ENCODE results near the gene PITPNC1. TPM values are rescaled to one million over a fixed set of nuclear protein-coding genes. Genes with fewer than 3 reads are reported as not detected.
"Not testable (repeated sequence)": the region's sequence is repeated elsewhere in the genome, so short reads cannot be mapped to it uniquely, and the experiment has no call there.

Gene PITPNC1
- total RNA-seq, 4 donors from 2014 or later, result 7.6 to 30.1 (median 15.1) TPM

DNA sequence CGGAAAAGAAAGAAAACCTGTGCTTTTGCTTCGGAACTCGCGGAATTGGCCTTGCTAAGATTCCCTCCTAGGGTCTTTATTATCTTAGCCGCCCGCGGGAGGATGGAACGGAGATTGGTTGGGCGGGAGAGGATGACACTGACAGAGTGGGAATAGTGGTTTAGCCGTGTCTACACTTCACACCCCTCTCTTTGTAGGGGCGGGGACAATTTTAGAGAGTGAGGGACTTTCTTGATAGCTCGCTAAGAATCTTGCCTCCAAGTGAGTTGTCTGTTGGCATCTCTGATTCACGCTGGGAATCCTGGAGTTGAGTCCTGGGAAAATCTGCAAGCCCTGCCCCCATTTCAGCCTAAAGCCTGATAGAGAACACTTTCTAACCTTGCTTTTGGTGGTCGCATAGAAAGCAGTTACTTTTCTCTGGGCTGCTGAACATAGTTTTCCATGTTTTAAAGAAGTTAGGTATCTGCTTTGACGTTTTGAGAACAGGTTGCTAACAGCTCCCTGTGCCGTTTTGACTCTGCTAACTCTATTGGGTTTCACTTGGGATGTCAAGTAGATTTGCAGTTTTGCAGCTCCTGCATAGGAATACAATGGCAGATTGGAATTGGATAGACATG is 341.4 kb downstream of the PITPNC1 start:
- Histone ChIP-seq H3K9me3 (no peaks in the 10 kb centered on the region), H3K27ac (peak overlapping the region; percentile 80 to 90 (median 88)), H3K4me1 (peaks cover 0 to 29% (median 11%) of the 10 kb centered on the region in 3 donors), H3K27me3 (no peaks in the 10 kb centered on the region), H3K4me3 (peak overlapping the region; percentile 80 to 92), H3K36me3 (peaks cover 0 to 30% of the 10 kb centered on the region in 2 donors)
- TF ChIP-seq EP300 (IDR thresholded peaks at IDR 0.05), result no peak
- no peak for TF ChIP-seq POLR2AphosphoS5 (IDR thresholded peaks at IDR 0.05)
- TF ChIP-seq, protein P1, sequence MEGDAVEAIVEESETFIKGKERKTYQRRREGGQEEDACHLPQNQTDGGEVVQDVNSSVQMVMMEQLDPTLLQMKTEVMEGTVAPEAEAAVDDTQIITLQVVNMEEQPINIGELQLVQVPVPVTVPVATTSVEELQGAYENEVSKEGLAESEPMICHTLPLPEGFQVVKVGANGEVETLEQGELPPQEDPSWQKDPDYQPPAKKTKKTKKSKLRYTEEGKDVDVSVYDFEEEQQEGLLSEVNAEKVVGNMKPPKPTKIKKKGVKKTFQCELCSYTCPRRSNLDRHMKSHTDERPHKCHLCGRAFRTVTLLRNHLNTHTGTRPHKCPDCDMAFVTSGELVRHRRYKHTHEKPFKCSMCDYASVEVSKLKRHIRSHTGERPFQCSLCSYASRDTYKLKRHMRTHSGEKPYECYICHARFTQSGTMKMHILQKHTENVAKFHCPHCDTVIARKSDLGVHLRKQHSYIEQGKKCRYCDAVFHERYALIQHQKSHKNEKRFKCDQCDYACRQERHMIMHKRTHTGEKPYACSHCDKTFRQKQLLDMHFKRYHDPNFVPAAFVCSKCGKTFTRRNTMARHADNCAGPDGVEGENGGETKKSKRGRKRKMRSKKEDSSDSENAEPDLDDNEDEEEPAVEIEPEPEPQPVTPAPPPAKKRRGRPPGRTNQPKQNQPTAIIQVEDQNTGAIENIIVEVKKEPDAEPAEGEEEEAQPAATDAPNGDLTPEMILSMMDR (IDR thresholded peaks at IDR 0.05), result no peak
- TF ChIP-seq POLR2A (IDR thresholded peaks at IDR 0.05), result no peak
- WGBS, 2 donors (ENCODE audit: low coverage in 1 of 2), result 0 to 2% methylated on average over 13 to 14 of the region's 16 CpGs
- ATAC-seq, result no peak

GRCh38 chr17:67725373-67725791 is 348.3 kb downstream of the PITPNC1 start:
- Histone ChIP-seq H3K27ac (no peak overlapping the region), H3K36me3 (peaks cover 8 to 98% of the 10 kb centered on the region in 2 donors), H3K4me1 (no peaks in the 10 kb centered on the region), H3K27me3 (no peaks in the 10 kb centered on the region), H3K4me3 (no peak overlapping the region), H3K9me3 (no peaks in the 10 kb centered on the region)
- 92 to 95% methylated on average over 4 of the region's 4 CpGs for WGBS, 2 donors (ENCODE audit: low coverage in 1 of 2)
- TF ChIP-seq EP300 (IDR thresholded peaks at IDR 0.05) (no peak), POLR2A (IDR thresholded peaks at IDR 0.05) (no peak), POLR2AphosphoS5 (IDR thresholded peaks at IDR 0.05) (no peak)
- TF ChIP-seq, protein P1 (IDR thresholded peaks at IDR 0.05), result no peak
- no peak for ATAC-seq

GRCh38 chr17:67725807-67726206 is 348.7 kb downstream of the PITPNC1 start:
- Histone ChIP-seq H3K36me3 (peaks cover 8 to 98% of the 10 kb centered on the region in 2 donors), H3K27me3 (no peaks in the 10 kb centered on the region), H3K27ac (no peak overlapping the region), H3K4me1 (no peaks in the 10 kb centered on the region), H3K4me3 (no peak overlapping the region), H3K9me3 (no peaks in the 10 kb centered on the region)
- WGBS, 2 donors (ENCODE audit: low coverage in 1 of 2), result 71 to 89% methylated on average over 4 of the region's 4 CpGs
- no peak for ATAC-seq
- TF ChIP-seq POLR2A (IDR thresholded peaks at IDR 0.05) (no peak), POLR2AphosphoS5 (IDR thresholded peaks at IDR 0.05) (no peak)
- TF ChIP-seq, protein P1 (IDR thresholded peaks at IDR 0.05), result no peak

DNA sequence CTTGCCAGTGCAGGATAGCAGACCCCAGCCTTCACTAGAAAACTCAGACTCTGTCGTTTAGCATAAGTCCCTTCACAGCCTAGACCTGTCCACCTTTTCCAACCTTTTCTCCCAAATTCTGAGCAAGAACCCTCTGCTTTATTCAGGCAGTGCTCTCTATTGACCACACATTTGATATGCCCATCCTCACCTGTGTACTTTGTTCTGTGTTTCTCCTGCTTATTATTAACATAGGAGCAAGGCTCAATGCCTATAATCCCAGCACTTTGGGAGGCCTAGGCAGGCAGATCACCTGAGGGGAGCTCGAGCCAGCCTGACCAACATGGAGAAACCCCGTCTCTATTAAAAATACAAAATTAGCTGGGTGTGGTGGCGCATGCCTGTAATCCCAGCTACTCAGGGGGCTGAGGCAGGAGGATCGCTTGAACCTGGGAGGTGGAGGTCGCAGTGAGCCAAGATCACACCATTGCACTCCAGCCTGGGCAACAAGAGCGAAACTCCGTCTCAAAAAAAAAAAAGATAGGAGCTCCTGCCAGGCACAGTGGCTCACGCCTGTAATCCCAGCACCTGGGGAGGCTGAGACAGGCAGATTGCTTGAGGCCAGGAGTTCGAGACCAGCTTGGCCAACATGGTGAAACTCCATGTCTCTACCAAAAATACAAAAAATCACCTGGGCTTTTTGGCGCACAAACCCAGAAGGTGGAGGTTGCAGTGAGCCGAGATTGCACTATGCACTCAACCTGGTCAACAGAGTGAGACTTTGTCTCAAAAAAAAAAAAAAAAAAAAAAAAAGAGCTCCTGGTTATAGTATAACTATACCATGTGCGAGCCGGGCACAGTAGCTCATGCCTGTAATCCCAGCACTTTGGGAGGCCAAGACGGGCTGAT is 350.3 kb downstream of the PITPNC1 start:
- not testable (repeated sequence) for ATAC-seq, H3K4me3 ChIP-seq, H3K27ac ChIP-seq, H3K4me1 ChIP-seq, H3K27me3 ChIP-seq, H3K9me3 ChIP-seq
- peaks cover 8 to 95% of the 10 kb centered on the region in 2 donors for H3K36me3 ChIP-seq
- 90% methylated on average over 1 to 6 of the region's 15 CpGs for WGBS, 2 donors (ENCODE audit: low coverage in 1 of 2)

GRCh38 chr17:67729903-67730302 is 352.8 kb downstream of the PITPNC1 start:
- Histone ChIP-seq H3K4me3 (no peak overlapping the region), H3K36me3 (peaks cover 8 to 92% of the 10 kb centered on the region in 2 donors), H3K27me3 (no peaks in the 10 kb centered on the region), H3K4me1 (no peaks in the 10 kb centered on the region), H3K27ac (no peak overlapping the region), H3K9me3 (no peaks in the 10 kb centered on the region)
- ATAC-seq, result no peak
- WGBS, 2 donors (ENCODE audit: low coverage in 1 of 2), result 94 to 98% methylated on average over 3 to 6 of the region's 6 CpGs
- TF ChIP-seq EP300 (IDR thresholded peaks at IDR 0.05), result no peak
- no peak for TF ChIP-seq POLR2A (IDR thresholded peaks at IDR 0.05)
- no peak for TF ChIP-seq POLR2AphosphoS5 (IDR thresholded peaks at IDR 0.05)

Measured in gastroesophageal sphincter (tissue), 4 donors.